Stimulated activated naive CD4-positive, alpha-beta T cell treated with Interleukin-2 at 50 U/mL for 16 hours (primary cell): ENCODE data around the gene TAOK3.
"Not testable (repeated sequence)": the region's sequence is repeated elsewhere in the genome, so short reads cannot be mapped to it uniquely, and the experiment has no call there.

Experiments used
- DNase-seq: peaks from one replicate; lab custom pipeline; 2025; lab: John Stamatoyannopoulos, UW

Gene TAOK3

DNA sequence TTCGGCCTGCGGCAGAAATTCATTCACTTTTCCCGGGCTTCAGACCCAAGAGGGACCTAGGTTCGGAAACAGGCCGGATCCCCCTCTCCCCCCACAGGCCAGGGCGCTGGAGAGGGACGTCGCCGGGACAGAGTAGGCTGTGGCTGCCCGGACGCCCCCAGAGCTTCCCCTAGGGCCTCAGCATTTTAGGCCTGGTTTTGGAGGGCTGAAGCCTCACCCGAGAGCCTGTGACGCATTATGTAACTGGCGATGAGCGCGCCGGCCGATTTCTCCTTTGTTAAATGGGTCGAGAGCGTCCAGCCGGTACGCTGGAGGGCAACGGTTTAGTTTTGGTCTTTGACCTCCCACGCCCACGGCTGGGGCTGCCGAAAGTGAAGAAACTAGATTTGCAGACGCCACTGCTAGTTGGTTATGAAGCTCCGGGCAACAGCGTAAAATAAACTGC, 236.1 kb downstream of the TAOK3 start:
- peak; percentile 53 for DNase-seq

DNA sequence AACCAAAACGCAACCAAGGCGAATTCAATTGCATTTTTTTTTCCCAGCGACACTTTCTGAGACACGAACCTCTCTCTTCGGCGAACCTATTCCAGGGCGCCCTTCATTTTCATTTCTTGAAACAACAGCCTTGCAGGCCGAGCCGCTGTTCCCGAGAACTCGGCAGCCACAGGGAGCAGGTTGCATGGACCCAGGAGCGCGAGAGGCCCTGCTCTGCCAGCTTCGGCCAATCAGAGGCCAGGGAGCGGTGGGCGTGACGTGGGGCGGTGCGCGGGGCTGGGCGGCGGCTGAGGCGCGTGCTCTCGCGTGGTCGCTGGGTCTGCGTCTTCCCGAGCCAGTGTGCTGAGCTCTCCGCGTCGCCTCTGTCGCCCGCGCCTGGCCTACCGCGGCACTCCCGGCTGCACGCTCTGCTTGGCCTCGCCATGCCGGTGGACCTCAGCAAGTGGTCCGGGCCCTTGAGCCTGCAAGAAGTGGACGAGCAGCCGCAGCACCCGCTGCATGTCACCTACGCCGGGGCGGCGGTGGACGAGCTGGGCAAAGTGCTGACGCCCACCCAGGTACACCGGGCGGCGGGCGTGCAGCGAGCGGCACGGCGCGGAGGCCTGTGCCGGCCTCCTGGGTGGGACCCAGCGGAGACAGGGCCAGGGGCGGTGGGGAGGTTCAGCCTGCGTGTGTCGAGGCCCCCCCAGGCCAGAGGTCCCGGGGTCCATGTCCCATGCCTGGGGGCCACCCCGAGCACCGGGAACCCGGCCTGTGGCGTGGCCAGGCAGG, 236.7 kb downstream of the TAOK3 start, which contains the start of gene PEBP1:
TSS of gene PEBP1 (plus strand) at position 337 of the 771 bp plus-strand sequence. CDS start at position 423, 86 bp downstream.
- peak; percentile 92 for DNase-seq

DNA sequence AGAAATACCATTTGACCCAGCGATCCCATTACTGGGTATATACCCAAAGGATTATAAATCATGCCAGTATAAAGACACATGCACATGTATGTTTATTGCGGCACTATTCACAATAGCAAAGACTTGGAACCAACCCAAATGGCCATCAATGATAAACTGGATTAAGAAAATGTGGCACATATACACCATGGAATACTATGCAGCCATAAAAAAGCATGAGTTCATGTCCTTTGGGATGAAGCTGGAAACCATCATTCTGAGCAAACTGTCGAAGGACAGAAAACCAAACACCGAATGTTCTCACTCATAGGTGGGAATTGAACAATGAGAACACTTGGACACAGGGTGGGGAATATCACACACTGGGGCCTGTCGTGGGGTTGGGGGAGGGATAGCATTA, 243.3 kb downstream of the TAOK3 start:
- not testable (repeated sequence) for DNase-seq

DNA sequence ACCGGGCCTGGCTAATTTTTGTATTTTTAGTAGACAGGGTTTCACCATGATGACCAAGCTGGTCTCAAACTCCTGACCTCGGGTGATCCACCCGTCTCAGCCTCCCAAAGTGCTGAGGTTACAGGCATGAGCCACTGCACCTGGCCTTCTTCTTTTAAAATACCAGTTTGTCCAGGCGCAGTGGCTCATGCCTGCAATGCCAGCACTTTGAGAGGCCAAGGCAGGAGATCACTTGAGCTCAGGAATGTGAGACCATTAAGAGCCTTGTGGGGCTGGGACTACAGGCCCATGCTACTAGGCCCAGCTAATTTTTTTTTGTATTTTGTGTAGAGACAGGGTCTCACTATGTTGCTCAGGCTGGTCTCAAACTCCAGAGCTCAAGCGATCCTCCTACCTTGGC, 244.8 kb downstream of the TAOK3 start:
- no peak for DNase-seq

DNA sequence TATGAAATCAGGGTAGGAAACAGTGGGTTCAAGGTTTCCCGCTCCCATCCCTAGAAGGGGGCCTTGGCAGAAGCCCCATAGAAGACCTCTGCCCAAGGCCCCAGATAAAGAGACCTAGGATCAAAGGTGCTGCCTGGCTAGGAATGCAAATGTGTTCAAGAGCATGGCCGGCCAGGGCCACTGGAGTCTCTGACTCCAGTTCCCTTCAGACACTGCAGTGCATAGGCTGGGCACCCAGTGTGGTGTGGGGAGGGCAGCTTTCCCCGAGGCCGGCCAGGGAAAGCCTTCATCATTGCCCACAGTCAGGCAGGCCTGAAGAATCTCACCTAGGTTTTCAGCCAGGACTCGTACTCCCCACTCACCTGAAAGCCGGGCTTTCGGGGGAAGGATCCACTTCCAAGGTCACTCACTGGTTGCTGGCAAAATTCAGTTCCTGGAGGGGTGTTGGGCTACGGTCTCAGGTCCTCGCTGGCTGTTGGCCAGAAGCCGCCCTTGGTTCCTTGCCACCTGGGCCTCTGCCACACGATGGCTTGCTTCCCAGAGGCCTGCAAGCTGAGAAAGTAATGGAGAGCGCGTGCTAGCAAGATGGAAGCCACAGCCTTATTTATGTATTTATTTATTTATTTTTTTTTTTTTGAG, 246.5 kb downstream of the TAOK3 start:
- DNase-seq = no peak

GRCh38 chr12:118125743-118126118, 247.0 kb downstream of the TAOK3 start:
- no peak for DNase-seq

DNA sequence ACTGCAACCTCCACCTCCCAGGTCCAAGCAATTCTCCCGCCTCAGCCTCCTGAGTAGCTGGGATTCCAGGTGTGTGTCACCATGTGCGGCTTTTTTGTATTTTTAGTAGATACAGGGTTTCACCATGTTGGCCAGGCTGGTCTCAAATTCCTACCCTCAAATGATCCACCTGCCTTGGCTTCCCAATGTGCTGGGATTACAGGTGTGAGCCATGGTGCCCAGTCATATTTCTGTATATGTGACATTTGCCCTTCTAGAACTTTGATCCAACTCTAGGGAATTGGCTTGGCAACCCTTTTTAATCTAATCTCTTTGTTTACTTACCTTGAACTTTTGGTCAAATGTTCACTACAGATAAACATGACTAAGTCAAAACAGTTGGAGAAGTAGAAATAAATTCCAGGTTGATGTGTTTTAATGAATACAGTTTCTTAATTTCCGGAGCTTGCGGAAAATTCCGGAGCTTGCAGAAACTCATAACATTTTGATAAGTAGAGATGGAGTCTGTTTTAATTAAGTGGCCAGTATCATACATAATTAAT, 248.3 kb downstream of the TAOK3 start:
- DNase-seq = no peak

DNA sequence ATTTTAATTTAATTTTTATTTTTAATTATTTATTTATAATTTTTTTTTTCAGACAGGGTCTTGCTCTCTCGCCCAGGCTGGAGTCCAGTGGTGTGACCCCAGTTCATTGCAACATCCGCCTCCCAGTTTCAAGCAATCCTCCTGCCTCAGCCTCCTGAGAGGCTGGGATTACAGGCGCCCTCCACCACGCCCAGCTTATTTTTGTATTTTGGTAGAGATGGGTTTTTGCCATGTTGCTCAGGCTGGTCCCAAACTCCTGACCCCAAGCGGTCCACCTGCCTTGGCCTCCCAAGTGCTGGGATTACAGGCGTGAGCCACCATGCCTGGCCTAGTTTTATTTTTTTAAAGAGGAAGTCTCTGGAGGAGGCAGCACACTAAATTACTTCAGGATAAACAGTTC, 250.4 kb downstream of the TAOK3 start:
- DNase-seq = no peak

- peak; percentile 60 for DNase-seq
Observed at GRCh38 chr12:118120579-118121363, 251.9 kb downstream of the TAOK3 start.

GRCh38 chr12:118119449-118119879, 253.2 kb downstream of the TAOK3 start:
- DNase-seq = no peak

DNA sequence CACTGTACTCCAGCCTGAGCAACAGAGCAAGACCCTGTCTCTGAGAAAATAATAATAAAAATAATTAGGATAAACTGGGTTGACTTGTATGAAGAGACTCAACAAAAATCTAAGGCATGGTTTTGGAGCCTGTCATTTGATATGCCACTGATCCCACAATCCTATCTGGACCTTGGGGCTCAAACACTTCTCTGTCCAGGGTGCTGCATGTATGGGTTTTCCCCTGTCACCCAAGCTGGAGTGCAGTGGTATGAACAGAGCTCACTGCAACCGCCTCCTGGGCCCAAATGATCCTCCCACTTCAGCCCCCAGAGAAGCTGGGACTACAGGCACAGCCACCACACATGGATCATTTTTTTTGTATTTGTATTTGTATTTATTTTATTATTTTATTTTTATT, 263.6 kb downstream of the TAOK3 start:
- no peak for DNase-seq

- no peak for DNase-seq
Observed at GRCh38 chr12:118107694-118108093, 265.0 kb downstream of the TAOK3 start.

DNA sequence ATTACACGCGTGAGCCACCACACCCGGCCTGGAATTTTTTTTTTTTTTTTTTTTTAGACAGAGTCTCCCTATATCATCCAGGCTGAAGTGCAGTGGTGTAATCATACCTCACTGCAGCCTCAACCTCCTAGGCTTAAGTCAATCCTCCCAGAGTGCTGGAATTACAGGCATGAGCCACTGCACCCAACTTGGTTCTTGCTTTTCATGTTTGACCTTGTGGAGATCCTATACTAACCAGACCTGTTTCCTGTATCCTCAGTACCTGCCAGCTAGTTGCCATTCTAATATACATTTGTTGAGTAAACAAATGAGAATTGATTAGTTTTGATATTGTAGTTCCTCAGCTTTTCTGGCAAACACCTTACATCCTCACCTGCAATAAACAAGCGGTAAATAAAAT, 265.7 kb downstream of the TAOK3 start:
- no peak for DNase-seq

GRCh38 chr12:118103601-118104382, 268.9 kb downstream of the TAOK3 start, which contains the start of gene VSIG10:
Gene VSIG10, minus strand, starts transcription at chr12:118104011. Its CDS starts 340 bp downstream, at chr12:118103671.
- no peak for DNase-seq

GRCh38 chr12:118103201-118103600, 269.5 kb downstream of the TAOK3 start:
- no peak for DNase-seq

DNA sequence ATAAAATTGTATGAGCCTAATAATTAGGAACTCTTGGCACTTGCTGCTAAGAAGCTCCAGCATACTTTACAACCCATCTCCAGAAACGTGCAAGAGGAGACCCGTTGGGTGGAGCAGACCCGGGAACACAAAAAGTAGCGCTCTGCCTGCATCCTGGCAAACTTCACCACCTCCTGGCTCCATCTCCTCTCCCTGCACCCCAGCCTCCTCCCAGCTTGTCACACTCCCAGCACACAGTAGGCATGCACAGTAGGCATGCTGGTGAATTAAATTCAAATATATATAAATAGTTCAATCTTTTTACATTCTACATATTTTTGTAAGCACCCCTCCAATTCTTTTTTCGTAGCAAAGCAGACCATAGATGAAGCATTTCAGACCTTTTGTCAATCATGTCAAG, 270.1 kb downstream of the TAOK3 start:
- DNase-seq = no peak

DNA sequence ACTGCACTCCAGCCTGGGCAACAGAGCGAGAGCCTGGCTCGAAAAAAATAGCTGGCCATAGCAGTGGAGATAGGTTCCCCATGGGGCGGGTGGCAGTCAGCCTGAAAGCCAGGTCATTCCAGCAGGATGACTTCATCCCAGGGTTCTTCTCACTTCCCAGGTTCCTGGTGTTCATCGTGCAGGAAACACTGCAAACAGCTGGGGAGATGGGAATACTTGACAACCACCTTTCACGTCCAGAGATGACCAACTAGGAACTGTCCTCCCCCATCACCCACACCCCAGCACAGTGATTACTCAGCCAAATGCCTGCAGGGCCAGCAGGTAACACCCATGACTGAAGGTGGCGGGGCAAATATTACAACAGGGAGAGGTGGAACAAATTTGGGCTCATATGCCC, 270.6 kb downstream of the TAOK3 start:
- no peak for DNase-seq

GRCh38 chr12:118101051-118101450, 271.7 kb downstream of the TAOK3 start:
- no peak for DNase-seq
